Glutamatergic neuron (in vitro differentiated cells): ENCODE results near the gene MYOF. TPM values are rescaled to one million over a fixed set of nuclear protein-coding genes. Genes with fewer than 3 reads are reported as not detected.

Source experiments
- DNase-seq: peaks from one replicate; pipeline ENCODE4 v3.0.0; 2022
- H3K27ac Mint-ChIP-seq: one replicate; pipeline ENCODE4 v1.8.0; 2020; ENCODE audit warnings: mild to moderate bottlenecking, mixed read lengths, inconsistent platforms; ENCODE audit not compliant: unreplicated experiment
- H3K27me3 Mint-ChIP-seq: one replicate; pipeline ENCODE4 v1.8.0; 2020; ENCODE audit warnings: mild to moderate bottlenecking, moderate library complexity, mixed read lengths, inconsistent platforms; ENCODE audit not compliant: unreplicated experiment
- H3K36me3 Mint-ChIP-seq: one replicate; pipeline ENCODE4 v1.8.0; 2020; ENCODE audit warnings: mild to moderate bottlenecking, mixed read lengths, inconsistent platforms; ENCODE audit not compliant: unreplicated experiment
- H3K4me1 Mint-ChIP-seq: one replicate; pipeline ENCODE4 v1.8.0; 2020; ENCODE audit warnings: mild to moderate bottlenecking, low read depth, mixed read lengths, inconsistent platforms; ENCODE audit not compliant: unreplicated experiment
- H3K4me3 Mint-ChIP-seq: one replicate; pipeline ENCODE4 v1.8.0; 2020; ENCODE audit warnings: mild to moderate bottlenecking, mixed read lengths, inconsistent platforms; ENCODE audit not compliant: unreplicated experiment
- H3K9me3 Mint-ChIP-seq: one replicate; pipeline ENCODE4 v1.8.0; 2020; ENCODE audit warnings: mild to moderate bottlenecking, moderate library complexity, mixed read lengths, inconsistent platforms; ENCODE audit not compliant: unreplicated experiment
- CTCF ChIP-seq: fragments of 200-600 bp; sonication (generic); IDR thresholded peaks from one replicate; pipeline ENCODE4 v1.5.0; 2021; ENCODE audit not compliant: partially characterized antibody, unreplicated experiment
- total RNA-seq: library from RNA; stranded (reverse); fragmentation: NEBNext Ultra II Directional; extraction: Animal tissue kit (Norgen Biotek cat#: 25700); gene quantifications from one replicate; pipeline ENCODE4 v1.2.1, GENCODE V29; 2021; ENCODE audit not compliant: unreplicated experiment

MYOF gene
- total RNA-seq, 1 donor from 2014 or later, result 0.42 TPM

GRCh38 chr10:93457511-93457910, 24.6 kb downstream of the MYOF start:
- Mint-ChIP-seq H3K27ac (no peak overlapping the region), H3K27me3 (peaks cover 2% of the 10 kb centered on the region), H3K36me3 (no peaks in the 10 kb centered on the region), H3K4me3 (no peak overlapping the region), H3K4me1 (no peaks in the 10 kb centered on the region), H3K9me3 (no peaks in the 10 kb centered on the region)
- no peak for DNase-seq
- TF ChIP-seq CTCF, result no peak

GRCh38 chr10:93456480-93456879, 25.7 kb downstream of the MYOF start:
- Mint-ChIP-seq H3K27ac (no peak overlapping the region), H3K4me3 (no peak overlapping the region), H3K9me3 (no peaks in the 10 kb centered on the region), H3K4me1 (no peaks in the 10 kb centered on the region), H3K27me3 (peaks cover 2% of the 10 kb centered on the region), H3K36me3 (no peaks in the 10 kb centered on the region)
- no peak for DNase-seq
- TF ChIP-seq CTCF, result no peak

- Mint-ChIP-seq H3K27me3 (no peaks in the 10 kb centered on the region), H3K4me1 (no peaks in the 10 kb centered on the region), H3K36me3 (no peaks in the 10 kb centered on the region), H3K27ac (no peak overlapping the region), H3K9me3 (no peaks in the 10 kb centered on the region), H3K4me3 (no peak overlapping the region)
- DNase-seq, result no peak
- no peak for TF ChIP-seq CTCF
These were observed 27.4 kb downstream of the MYOF start for GRCh38 chr10:93454736-93455135.

GRCh38 chr10:93454146-93454545, 28.0 kb downstream of the MYOF start:
- Mint-ChIP-seq H3K9me3 (no peaks in the 10 kb centered on the region), H3K4me3 (no peak overlapping the region), H3K27me3 (no peaks in the 10 kb centered on the region), H3K27ac (no peak overlapping the region), H3K4me1 (no peaks in the 10 kb centered on the region), H3K36me3 (no peaks in the 10 kb centered on the region)
- no peak for TF ChIP-seq CTCF
- no peak for DNase-seq

GRCh38 chr10:93452143-93452542, 30.0 kb downstream of the MYOF start:
- Mint-ChIP-seq H3K27me3 (no peaks in the 10 kb centered on the region), H3K4me1 (no peaks in the 10 kb centered on the region), H3K9me3 (no peaks in the 10 kb centered on the region), H3K36me3 (no peaks in the 10 kb centered on the region), H3K4me3 (no peak overlapping the region), H3K27ac (no peak overlapping the region)
- DNase-seq, result no peak
- TF ChIP-seq CTCF, result no peak
